HG03442 (cell line): ENCODE results near the gene CHPT1.
"Not testable (repeated sequence)": the region's sequence is repeated elsewhere in the genome, so short reads cannot be mapped to it uniquely, and the experiment has no call there.

Experiments used
- ATAC-seq: cut with Tn5 transposase; IDR thresholded peaks from one replicate; pipeline ENCODE4 v1.9.1; 2021; ENCODE audit warnings: mild to moderate bottlenecking, moderate library complexity; ENCODE audit not compliant: unreplicated experiment

CHPT1 gene

GRCh38 chr12:101681627-101682026, 15.8 kb upstream of the CHPT1 start:
- ATAC-seq: not testable (repeated sequence)

- ATAC-seq: no peak
Measured at GRCh38 chr12:101685092-101685491, 12.3 kb upstream of the CHPT1 start.

GRCh38 chr12:101686176-101686575, 11.3 kb upstream of the CHPT1 start:
- ATAC-seq: no peak

GRCh38 chr12:101690544-101691098, 6.8 kb upstream of the CHPT1 start:
- no peak for ATAC-seq

- no peak for ATAC-seq
Measured at GRCh38 chr12:101691503-101692096, 5.8 kb upstream of the CHPT1 start.

- ATAC-seq: no peak
Measured at GRCh38 chr12:101694297-101694848, 3.1 kb upstream of the CHPT1 start.

GRCh38 chr12:101694986-101695385, 2.5 kb upstream of the CHPT1 start:
- ATAC-seq: no peak

GRCh38 chr12:101695706-101696105, 1.7 kb upstream of the CHPT1 start:
- no peak for ATAC-seq

- peak; percentile 34 for ATAC-seq
Measured at GRCh38 chr12:101696251-101697196, 916 bp upstream of the CHPT1 start.

GRCh38 chr12:101697930-101698799, 725 bp downstream of the CHPT1 start:
- peak; percentile 26 for ATAC-seq

GRCh38 chr12:101698800-101699347, 1.4 kb downstream of the CHPT1 start:
- no peak for ATAC-seq

GRCh38 chr12:101700299-101700820, 2.9 kb downstream of the CHPT1 start:
- ATAC-seq: no peak

GRCh38 chr12:101703487-101703886, 6.0 kb downstream of the CHPT1 start:
- no peak for ATAC-seq

- no peak for ATAC-seq
Measured at GRCh38 chr12:101706403-101706802, 9.0 kb downstream of the CHPT1 start.

GRCh38 chr12:101707131-101707782, 9.8 kb downstream of the CHPT1 start:
- ATAC-seq: no peak

GRCh38 chr12:101710288-101710687, 12.8 kb downstream of the CHPT1 start:
- no peak for ATAC-seq

GRCh38 chr12:101713059-101713682, 15.7 kb downstream of the CHPT1 start:
- ATAC-seq: no peak

- no peak for ATAC-seq
Measured at GRCh38 chr12:101713930-101714329, 16.5 kb downstream of the CHPT1 start.

GRCh38 chr12:101714877-101715444, 17.5 kb downstream of the CHPT1 start:
- ATAC-seq: no peak
